Ascending aorta (tissue), 2 donors: ENCODE measurements around the gene CPD. TPM values are rescaled to one million over a fixed set of nuclear protein-coding genes. Genes with fewer than 3 reads are reported as not detected.
A peak's percentile ranks its signal among the peaks of the same experiment; 100 is the strongest.
"Not testable (repeated sequence)": the region's sequence is repeated elsewhere in the genome, so short reads cannot be mapped to it uniquely, and the experiment has no call there.

Experiments used
- DNase-seq, 2 donors: peaks; one replicate each; pipeline ENCODE4 v3.0.0-alpha.2; 2019; ENCODE audit warnings: low spot score in 2 of 2
- H3K27ac ChIP-seq, 2 donors: fragments of 200-600 bp; sonication (generic); one replicate each; pipeline ENCODE4 v1.5.1; 2016 to 2017; ENCODE audit warnings: mild to moderate bottlenecking in 1 of 2
- H3K27me3 ChIP-seq: fragments of 200-600 bp; sonication (generic); one replicate; pipeline ENCODE4 v1.5.1; 2017
- H3K36me3 ChIP-seq, 2 donors: fragments of 200-600 bp; sonication (generic); one replicate each; pipeline ENCODE4 v1.5.1; 2016
- H3K4me1 ChIP-seq, 2 donors: fragments of 200-600 bp; sonication (generic); one replicate each; pipeline ENCODE4 v1.5.1; 2016 to 2017; ENCODE audit warnings: mild to moderate bottlenecking in 1 of 2
- H3K4me3 ChIP-seq, 2 donors: fragments of 200-600 bp; sonication (generic); one replicate each; pipeline ENCODE4 v1.5.1; 2016 to 2017; ENCODE audit warnings: mild to moderate bottlenecking in 1 of 2
- H3K9me3 ChIP-seq, 2 donors: fragments of 200-600 bp; sonication (generic); one replicate each; pipeline ENCODE4 v1.5.1; 2016
- intact Hi-C: fragments of 100-400 bp; cut with DNase I; formaldehyde crosslinking; loops from one replicate; pipeline ENCODE4 v1.15.1; 2023
- total RNA-seq: library from RNA; depleted of rRNA; stranded (reverse); fragments of >200 nt; gene quantifications from one replicate; pipeline ENCODE4 v1.1.0, GENCODE V29; 2016
- TF ChIP-seq, protein P1 (sequence below), 3 experiments: fragments of 200-600 bp in 2 of 3; fragments of 450-650 bp in 1 of 3; sonication (generic) in 2 of 3; IDR thresholded peaks; one replicate each; pipeline ENCODE4 v1.5.1; 2016 to 2019; ENCODE audit warnings: antibody characterized with exemption in 3 of 3, mild to moderate bottlenecking in 1 of 3, moderate library complexity in 1 of 3

The CPD gene
- total RNA-seq, 1 donor from 2014 or later = 141 TPM

DNA sequence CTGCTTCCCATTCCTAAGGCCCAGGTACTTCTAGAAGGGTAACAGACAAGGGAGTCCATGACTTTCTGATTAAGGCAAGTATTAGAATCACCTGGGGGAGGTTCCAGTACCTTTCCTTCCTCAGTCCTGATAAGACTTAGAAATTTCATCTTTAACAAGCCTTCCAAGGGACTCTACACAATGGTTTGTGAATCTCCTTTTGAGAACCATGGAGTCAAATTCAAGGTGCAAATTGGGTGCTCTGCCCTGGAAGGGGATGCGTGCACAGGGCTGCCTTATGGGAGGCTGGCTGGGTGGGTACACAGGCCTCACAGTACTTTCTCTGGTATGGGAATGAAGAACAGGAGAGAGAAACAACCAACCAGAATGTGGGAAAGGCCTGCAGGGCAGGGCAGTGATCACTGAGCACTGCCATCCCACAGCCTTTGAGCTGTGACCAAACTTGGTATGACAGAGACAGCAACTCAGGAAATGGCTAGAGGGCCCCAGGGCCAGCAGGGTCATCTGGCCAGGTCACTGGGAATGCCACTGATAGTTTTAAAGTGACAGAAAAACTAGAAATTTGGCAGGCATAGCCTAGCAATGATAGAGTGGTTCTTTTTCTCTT lies 41.2 kb upstream of the CPD start:
- TF ChIP-seq, protein P1, sequence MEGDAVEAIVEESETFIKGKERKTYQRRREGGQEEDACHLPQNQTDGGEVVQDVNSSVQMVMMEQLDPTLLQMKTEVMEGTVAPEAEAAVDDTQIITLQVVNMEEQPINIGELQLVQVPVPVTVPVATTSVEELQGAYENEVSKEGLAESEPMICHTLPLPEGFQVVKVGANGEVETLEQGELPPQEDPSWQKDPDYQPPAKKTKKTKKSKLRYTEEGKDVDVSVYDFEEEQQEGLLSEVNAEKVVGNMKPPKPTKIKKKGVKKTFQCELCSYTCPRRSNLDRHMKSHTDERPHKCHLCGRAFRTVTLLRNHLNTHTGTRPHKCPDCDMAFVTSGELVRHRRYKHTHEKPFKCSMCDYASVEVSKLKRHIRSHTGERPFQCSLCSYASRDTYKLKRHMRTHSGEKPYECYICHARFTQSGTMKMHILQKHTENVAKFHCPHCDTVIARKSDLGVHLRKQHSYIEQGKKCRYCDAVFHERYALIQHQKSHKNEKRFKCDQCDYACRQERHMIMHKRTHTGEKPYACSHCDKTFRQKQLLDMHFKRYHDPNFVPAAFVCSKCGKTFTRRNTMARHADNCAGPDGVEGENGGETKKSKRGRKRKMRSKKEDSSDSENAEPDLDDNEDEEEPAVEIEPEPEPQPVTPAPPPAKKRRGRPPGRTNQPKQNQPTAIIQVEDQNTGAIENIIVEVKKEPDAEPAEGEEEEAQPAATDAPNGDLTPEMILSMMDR (IDR thresholded peaks at IDR 0.05) = no peak
- H3K9me3 ChIP-seq = no peaks in the 10 kb centered on the region
- no peaks in the 10 kb centered on the region for H3K4me1 ChIP-seq
- DNase-seq = no peak
- H3K4me3 ChIP-seq = no peak overlapping the region
- no peaks in the 10 kb centered on the region for H3K36me3 ChIP-seq
- intact Hi-C loops = loop anchor here (2.0 kb wide), 1 partner anchor 233 kb away; no protein-coding TSS in a partner anchor
- H3K27ac ChIP-seq = no peak overlapping the region
- no peaks in the 10 kb centered on the region for H3K27me3 ChIP-seq

DNA sequence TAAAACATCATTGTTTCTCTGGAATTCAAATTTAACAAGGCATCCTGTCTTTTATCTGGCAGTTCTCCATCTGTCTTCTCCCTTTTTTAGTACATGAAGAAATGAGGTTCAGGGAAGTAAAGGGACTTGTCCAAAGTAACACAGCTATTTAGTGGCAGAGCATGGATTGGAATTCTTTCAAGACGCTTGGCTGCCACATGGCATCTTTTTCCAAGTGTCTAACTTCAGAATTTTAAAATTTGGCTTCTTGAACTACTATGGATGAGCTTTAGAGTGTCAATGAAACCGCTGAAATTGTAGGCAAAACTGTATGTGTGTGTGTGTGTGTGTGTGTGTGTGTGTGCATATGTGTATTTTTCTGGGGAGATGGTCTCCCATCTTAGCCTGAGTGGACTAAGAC lies 39.6 kb upstream of the CPD start:
- Histone ChIP-seq H3K4me1 (peaks cover 0 to 2% of the 10 kb centered on the region in 2 donors), H3K36me3 (no peaks in the 10 kb centered on the region), H3K4me3 (no peak overlapping the region), H3K27ac (no peak overlapping the region), H3K9me3 (no peaks in the 10 kb centered on the region), H3K27me3 (no peaks in the 10 kb centered on the region)
- intact Hi-C loops = no loop called here
- no peak for DNase-seq
- TF ChIP-seq, protein P1 (IDR thresholded peaks at IDR 0.05) = no peak

DNA sequence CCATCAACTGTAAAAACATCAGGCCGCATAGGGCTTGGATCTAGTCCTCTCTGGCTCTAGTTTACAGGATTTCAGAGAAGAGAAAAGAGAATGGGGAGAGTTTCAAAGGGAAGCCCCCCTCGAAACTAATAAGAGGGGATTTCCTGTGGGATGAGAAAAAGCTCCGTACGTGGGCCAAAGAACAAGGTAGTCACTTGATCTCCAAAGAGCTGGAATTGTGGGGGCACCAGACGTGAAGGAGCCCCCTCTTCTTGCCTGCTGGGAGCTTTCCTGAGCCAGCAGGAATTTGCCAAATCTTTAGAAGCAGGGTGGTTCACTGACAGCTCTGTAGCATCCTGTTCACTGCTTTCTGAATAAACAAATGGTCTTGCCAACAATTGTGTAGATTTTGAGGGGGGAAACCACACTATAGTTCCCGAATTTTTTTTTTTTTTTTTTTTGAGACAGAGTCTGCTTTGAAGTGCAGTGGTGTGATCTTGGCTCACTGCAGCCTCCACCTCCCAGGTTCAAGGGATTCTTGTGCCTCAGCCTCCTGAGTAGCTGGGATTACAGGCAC lies 37.8 kb upstream of the CPD start:
- Histone ChIP-seq H3K27me3 (no peaks in the 10 kb centered on the region), H3K4me1 (peaks cover 0 to 4% of the 10 kb centered on the region in 2 donors), H3K4me3 (no peak overlapping the region), H3K9me3 (no peaks in the 10 kb centered on the region), H3K36me3 (no peaks in the 10 kb centered on the region), H3K27ac (peak overlapping the region in 1 of 2 donors; percentile 1)
- DNase-seq = no peak
- TF ChIP-seq, protein P1 (IDR thresholded peaks at IDR 0.05) = no peak
- intact Hi-C loops = loop anchor here (2.0 to 5.0 kb wide), 2 partner anchors 38 to 106 kb away; partner anchors contain the start of gene CPD

DNA sequence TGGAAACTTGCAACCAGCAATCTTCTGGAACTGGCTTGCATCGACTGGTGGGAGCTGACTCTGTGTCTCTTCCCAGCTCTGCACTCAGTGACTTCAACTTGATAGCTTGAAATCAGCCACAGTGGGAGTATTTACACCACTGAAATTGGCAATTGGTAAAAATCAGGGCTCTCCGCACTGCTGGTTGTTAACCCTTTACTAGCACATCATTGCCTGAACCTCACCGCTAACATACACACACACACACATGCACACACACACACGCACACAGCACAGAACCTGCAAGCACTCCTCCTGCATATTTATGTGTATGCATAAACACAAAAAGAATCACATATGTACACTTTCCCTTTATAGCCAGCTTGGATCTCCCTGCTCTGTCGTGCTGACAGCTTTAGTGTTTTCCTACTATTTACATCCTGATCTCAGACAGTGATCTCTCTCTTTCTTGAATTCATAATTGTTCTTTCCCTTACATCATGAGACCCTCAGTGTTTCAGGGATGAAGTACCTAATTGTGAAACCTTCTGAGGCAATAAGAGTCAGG lies 37.0 kb upstream of the CPD start:
- peaks cover 0 to 4% of the 10 kb centered on the region in 2 donors for H3K4me1 ChIP-seq
- H3K27ac ChIP-seq = no peak overlapping the region
- no peaks in the 10 kb centered on the region for H3K36me3 ChIP-seq
- H3K4me3 ChIP-seq = no peak overlapping the region
- no peak for DNase-seq
- no peaks in the 10 kb centered on the region for H3K9me3 ChIP-seq
- intact Hi-C loops = loop anchor here (2.0 to 5.0 kb wide), 2 partner anchors 37 to 106 kb away; partner anchors contain the start of gene CPD
- TF ChIP-seq, protein P1 (IDR thresholded peaks at IDR 0.05) = no peak
- no peaks in the 10 kb centered on the region for H3K27me3 ChIP-seq

DNA sequence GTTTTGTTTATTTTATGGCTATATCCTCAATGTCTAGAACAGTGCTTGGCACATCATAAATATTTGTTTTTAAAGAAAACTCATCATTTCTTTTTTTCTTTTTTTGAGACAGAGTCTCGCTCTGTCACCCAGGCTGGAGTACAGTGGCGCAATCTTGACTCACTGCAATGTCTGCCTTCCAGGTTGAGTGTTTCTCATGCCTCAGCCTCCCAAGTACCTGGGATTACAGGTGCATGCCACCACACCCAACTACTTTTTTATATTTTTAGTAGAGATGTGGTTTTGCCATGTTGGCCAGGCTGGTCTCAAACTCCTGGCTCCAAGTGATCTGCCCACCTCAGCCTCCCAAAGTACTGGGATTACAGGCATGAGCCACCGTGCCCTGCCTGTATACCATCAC lies 35.5 kb upstream of the CPD start:
- not testable (repeated sequence) for H3K27me3 ChIP-seq, H3K4me3 ChIP-seq, H3K36me3 ChIP-seq, H3K27ac ChIP-seq, DNase-seq, H3K4me1 ChIP-seq, H3K9me3 ChIP-seq
- intact Hi-C loops = loop anchor here (5.0 kb wide), 1 partner anchor 104 kb away; no protein-coding TSS in a partner anchor

DNA sequence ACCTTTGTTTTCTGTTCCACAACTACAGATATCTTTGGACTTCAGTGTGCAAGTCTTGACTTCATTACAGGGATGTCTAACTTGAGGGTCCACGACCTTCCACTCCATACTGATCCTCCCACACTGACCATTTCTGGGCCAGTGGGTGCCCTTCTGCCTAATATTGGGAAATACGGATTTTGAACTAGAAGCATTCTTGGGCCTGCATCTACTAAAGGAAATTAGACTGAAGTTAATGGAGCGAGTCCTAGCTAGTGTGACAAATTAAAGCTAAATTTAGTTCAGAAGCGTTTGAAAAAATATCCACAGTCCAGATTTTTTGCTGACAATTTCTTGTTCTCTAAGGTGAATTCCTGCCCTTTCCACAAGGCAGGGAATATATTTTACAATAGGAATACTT lies 34.9 kb upstream of the CPD start:
- no peaks in the 10 kb centered on the region for H3K9me3 ChIP-seq
- peaks cover 0 to 4% of the 10 kb centered on the region in 2 donors for H3K4me1 ChIP-seq
- TF ChIP-seq, protein P1 (IDR thresholded peaks at IDR 0.05) = no peak
- no peak overlapping the region for H3K4me3 ChIP-seq
- no peak for DNase-seq
- H3K27me3 ChIP-seq = no peaks in the 10 kb centered on the region
- intact Hi-C loops = loop anchor here (5.0 kb wide), 1 partner anchor 104 kb away; no protein-coding TSS in a partner anchor
- no peaks in the 10 kb centered on the region for H3K36me3 ChIP-seq
- H3K27ac ChIP-seq = peak overlapping the region; percentile 28 to 38
